SU-DHL-6 (cell line): ENCODE data around the gene HNRNPL.

ENCODE experiments used
- H2AFZ ChIP-seq: fragments of 200-600 bp; sonication (generic); 2 replicates; pipeline ENCODE4 v1.6.1; 2014; ENCODE audit warnings: low read depth, mild to moderate bottlenecking, moderate library complexity, mixed read lengths, antibody characterized with exemption, low read length; ENCODE audit not compliant: severe bottlenecking
- H3F3A ChIP-seq: fragments of 200-600 bp; shearing (Covaris generic); 2 replicates; pipeline ENCODE4 v1.6.0; 2016; ENCODE audit warnings: antibody characterized with exemption, mild to moderate bottlenecking; ENCODE audit not compliant: insufficient read depth
- H3K27ac ChIP-seq: fragments of 200-600 bp; sonication (generic); 2 replicates; pipeline ENCODE4 v1.5.1; 2016; ENCODE audit warnings: low read depth, mild to moderate bottlenecking, low read length, moderate library complexity, mixed read lengths
- H3K27me3 ChIP-seq: fragments of 200-600 bp; sonication (generic), shearing (Covaris generic); 2 replicates; pipeline ENCODE4 v1.6.0; 2014; ENCODE audit warnings: mild to moderate bottlenecking, low read length
- H3K36me3 ChIP-seq: fragments of 200-600 bp; sonication (generic); 2 replicates; pipeline ENCODE4 v1.6.1; 2014; ENCODE audit warnings: mild to moderate bottlenecking, low read length, mixed read lengths
- H3K4me2 ChIP-seq: fragments of 300-600, 200-600 bp; shearing (Covaris generic), sonication (generic); 2 replicates; pipeline ENCODE4 v1.6.0; 2014; ENCODE audit warnings: low read length, low read depth, mild to moderate bottlenecking; ENCODE audit not compliant: poor library complexity, severe bottlenecking
- H3K4me3 ChIP-seq: fragments of 200-600 bp; sonication (generic); 2 replicates; pipeline ENCODE4 v1.5.1; 2014; ENCODE audit warnings: antibody characterized with exemption, low read length, mild to moderate bottlenecking, mixed read lengths; ENCODE audit not compliant: insufficient read depth, poor library complexity, severe bottlenecking
- H3K79me2 ChIP-seq: fragments of 200-600 bp; sonication (generic); 2 replicates; pipeline ENCODE4 v1.6.1; 2014; ENCODE audit warnings: mild to moderate bottlenecking, low read length, moderate library complexity; ENCODE audit not compliant: insufficient read depth
- H3K9ac ChIP-seq: fragments of 200-600 bp; sonication (generic); 2 replicates; pipeline ENCODE4 v1.7.0; 2014; ENCODE audit warnings: mild to moderate bottlenecking, low read length
- H3K9me2 ChIP-seq: fragments of 200-600 bp; sonication (generic); replicated peaks from 2 replicates; pipeline ENCODE4 v1.6.1; 2014; ENCODE audit warnings: low read length; ENCODE audit not compliant: insufficient read depth
- H3K9me3 ChIP-seq: fragments of 200-600 bp; sonication (generic); 2 replicates; pipeline ENCODE4 v1.6.1; 2014; ENCODE audit warnings: low read length, mixed read lengths; ENCODE audit not compliant: insufficient read depth
- H4K20me1 ChIP-seq: fragments of 200-600 bp; sonication (generic); 2 replicates; pipeline ENCODE4 v1.6.1; 2014; ENCODE audit warnings: low read depth, mild to moderate bottlenecking, antibody characterized with exemption, low read length, moderate library complexity, mixed read lengths
- EZH2phosphoT487 ChIP-seq: fragments of 200-600 bp; sonication (generic), shearing (Covaris generic); conservative IDR thresholded peaks from 2 replicates; pipeline ENCODE4 v1.6.1; 2018; ENCODE audit warnings: mild to moderate bottlenecking, antibody characterized with exemption, low read length, moderate library complexity, mixed read lengths
- TF ChIP-seq, protein P1 (sequence below): fragments of 200-600 bp; sonication (generic); IDR thresholded peaks from one replicate; pipeline ENCODE4 v1.5.1; 2017; ENCODE audit warnings: antibody characterized with exemption, mild to moderate bottlenecking, low read length, moderate library complexity; ENCODE audit not compliant: insufficient read depth, poor library complexity, severe bottlenecking

The HNRNPL gene

GRCh38 chr19:38836983-38837626 is 12.7 kb downstream of the HNRNPL start:
- H3F3A ChIP-seq: peaks cover 73% of the 10 kb centered on the region
- H4K20me1 ChIP-seq: peaks cover 18% of the 10 kb centered on the region
- no peak for TF ChIP-seq EZH2phosphoT487
- TF ChIP-seq, protein P1, sequence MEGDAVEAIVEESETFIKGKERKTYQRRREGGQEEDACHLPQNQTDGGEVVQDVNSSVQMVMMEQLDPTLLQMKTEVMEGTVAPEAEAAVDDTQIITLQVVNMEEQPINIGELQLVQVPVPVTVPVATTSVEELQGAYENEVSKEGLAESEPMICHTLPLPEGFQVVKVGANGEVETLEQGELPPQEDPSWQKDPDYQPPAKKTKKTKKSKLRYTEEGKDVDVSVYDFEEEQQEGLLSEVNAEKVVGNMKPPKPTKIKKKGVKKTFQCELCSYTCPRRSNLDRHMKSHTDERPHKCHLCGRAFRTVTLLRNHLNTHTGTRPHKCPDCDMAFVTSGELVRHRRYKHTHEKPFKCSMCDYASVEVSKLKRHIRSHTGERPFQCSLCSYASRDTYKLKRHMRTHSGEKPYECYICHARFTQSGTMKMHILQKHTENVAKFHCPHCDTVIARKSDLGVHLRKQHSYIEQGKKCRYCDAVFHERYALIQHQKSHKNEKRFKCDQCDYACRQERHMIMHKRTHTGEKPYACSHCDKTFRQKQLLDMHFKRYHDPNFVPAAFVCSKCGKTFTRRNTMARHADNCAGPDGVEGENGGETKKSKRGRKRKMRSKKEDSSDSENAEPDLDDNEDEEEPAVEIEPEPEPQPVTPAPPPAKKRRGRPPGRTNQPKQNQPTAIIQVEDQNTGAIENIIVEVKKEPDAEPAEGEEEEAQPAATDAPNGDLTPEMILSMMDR: no peak
- H3K4me3 ChIP-seq: no peak overlapping the region
- no peak overlapping the region for H3K4me2 ChIP-seq
- peaks cover 12% of the 10 kb centered on the region for H3K79me2 ChIP-seq
- H3K27me3 ChIP-seq: no peaks in the 10 kb centered on the region
- H3K9ac ChIP-seq: no peak overlapping the region
- no peaks in the 10 kb centered on the region for H3K9me3 ChIP-seq
- H3K9me2 ChIP-seq: no peaks in the 10 kb centered on the region
- H3K36me3 ChIP-seq: peaks cover 30% of the 10 kb centered on the region
- no peak overlapping the region for H3K27ac ChIP-seq
- no peak overlapping the region for H2AFZ ChIP-seq

- peaks cover 11% of the 10 kb centered on the region for H4K20me1 ChIP-seq
- H3K27me3 ChIP-seq: no peaks in the 10 kb centered on the region
- H3K9me2 ChIP-seq: no peaks in the 10 kb centered on the region
- no peak overlapping the region for H3K27ac ChIP-seq
- no peak overlapping the region for H3K4me3 ChIP-seq
- H3K79me2 ChIP-seq: peaks cover 7% of the 10 kb centered on the region
- no peak overlapping the region for H3K4me2 ChIP-seq
- H2AFZ ChIP-seq: no peak overlapping the region
- no peaks in the 10 kb centered on the region for H3K9me3 ChIP-seq
- TF ChIP-seq, protein P1: no peak
- no peak for TF ChIP-seq EZH2phosphoT487
- no peak overlapping the region for H3K9ac ChIP-seq
- H3K36me3 ChIP-seq: peaks cover 22% of the 10 kb centered on the region
- H3F3A ChIP-seq: peaks cover 66% of the 10 kb centered on the region
Measured at GRCh38 chr19:38836159-38836982, 13.4 kb downstream of the HNRNPL start.

- Histone ChIP-seq H3K9ac (no peak overlapping the region), H3K9me2 (no peaks in the 10 kb centered on the region), H3K4me2 (no peak overlapping the region), H3K27me3 (no peaks in the 10 kb centered on the region), H2AFZ (no peak overlapping the region), H4K20me1 (peaks cover 4% of the 10 kb centered on the region; the same call in 1 of the 2 replicates), H3K9me3 (no peaks in the 10 kb centered on the region), H3K79me2 (peaks cover 11% of the 10 kb centered on the region; the same call in 1 of the 2 replicates), H3K36me3 (peaks cover 13% of the 10 kb centered on the region; the same call in 1 of the 2 replicates), H3K4me3 (no peak overlapping the region), H3F3A (peaks cover 58% of the 10 kb centered on the region), H3K27ac (no peak overlapping the region; the same call in 1 of the 2 replicates)
- no peak for TF ChIP-seq EZH2phosphoT487
- TF ChIP-seq, protein P1: no peak
Measured at GRCh38 chr19:38834590-38834989, 15.2 kb downstream of the HNRNPL start.
